ENCODE measurements around the gene OR52I1. TPM values are rescaled to one million over a fixed set of nuclear protein-coding genes. Genes with fewer than 3 reads are reported as not detected.

Gene OR52I1
- total and polyA plus RNA-seq, 10 of the 15 experiments (the other 5 are each of a cell fraction or from before 2014, with no cell fraction given): not detected

DNA sequence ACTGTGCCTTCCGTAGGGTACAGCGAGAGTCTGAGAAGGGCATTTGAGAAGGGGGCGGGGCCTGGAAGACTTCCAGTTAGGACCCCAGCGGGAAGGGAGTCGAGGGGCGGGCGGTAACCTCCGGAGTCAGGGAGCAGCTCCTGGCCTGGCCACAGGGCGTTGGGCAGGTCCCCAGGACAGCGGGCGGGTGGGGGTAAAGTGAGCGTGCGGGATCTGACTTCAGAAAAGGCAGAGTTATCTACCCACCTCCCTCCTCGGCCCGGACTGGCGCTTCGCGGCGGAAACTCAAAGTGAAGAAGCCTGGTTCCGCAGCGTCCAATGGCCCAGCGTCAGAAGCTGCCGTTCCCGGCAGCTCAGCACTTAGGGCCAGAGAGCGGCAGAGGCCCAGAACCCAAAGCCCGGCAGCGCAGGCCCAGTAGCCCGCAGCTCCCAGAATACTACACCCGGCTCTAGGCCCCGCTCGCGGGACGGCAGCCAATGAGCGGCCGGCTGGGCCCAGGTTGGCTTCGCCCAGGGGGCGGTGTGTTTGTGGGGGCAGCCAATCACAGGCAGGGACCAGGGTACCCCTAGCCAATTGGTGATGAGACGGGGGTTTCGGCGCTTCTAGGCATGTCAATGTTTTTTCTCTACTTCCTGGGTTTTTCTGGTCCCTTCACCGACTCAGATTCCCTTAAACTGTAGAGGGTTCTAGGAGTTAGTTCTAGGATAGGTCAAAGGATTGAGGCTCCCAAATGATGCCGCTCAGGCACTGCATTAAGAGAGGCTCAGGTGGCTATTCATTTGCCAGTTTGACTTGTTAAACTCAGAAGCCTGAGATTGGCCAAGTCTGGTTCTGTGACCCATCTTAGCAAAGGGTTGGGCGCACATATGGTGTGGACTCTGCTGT lies 14.2 kb downstream of the OR52I1 start, which contains the start of gene TRIM68 (continued):
- TF ChIP-seq TCF7 (IDR thresholded peaks at IDR 0.05; ENCODE audit: borderline replicate concordance) (no peak), CREM (IDR thresholded peaks at IDR 0.05; ENCODE audit: low read depth) (no peak; the same call in 1 of the 2 replicates), TCF3 (IDR thresholded peaks at IDR 0.05; ENCODE audit: borderline replicate concordance, insufficient read depth, low read depth, low read length) (no peak), ZSCAN29 (IDR thresholded peaks at IDR 0.05) (no peak), TAF1 (IDR thresholded peaks at IDR 0.05; ENCODE audit: borderline replicate concordance, low read depth, low read length) (0 out of 2 replicates have a peak, but pooled peaks have one; percentile 19), JUNB (IDR thresholded peaks at IDR 0.05) (no peak), NR2F1 (conservative IDR thresholded peaks at IDR 0.05) (no peak; the same call in 1 of the 2 replicates), POLR2A (IDR thresholded peaks at IDR 0.05; ENCODE audit: low read depth, low read length) (peak; percentile 84)
- TF ChIP-seq, protein P1, sequence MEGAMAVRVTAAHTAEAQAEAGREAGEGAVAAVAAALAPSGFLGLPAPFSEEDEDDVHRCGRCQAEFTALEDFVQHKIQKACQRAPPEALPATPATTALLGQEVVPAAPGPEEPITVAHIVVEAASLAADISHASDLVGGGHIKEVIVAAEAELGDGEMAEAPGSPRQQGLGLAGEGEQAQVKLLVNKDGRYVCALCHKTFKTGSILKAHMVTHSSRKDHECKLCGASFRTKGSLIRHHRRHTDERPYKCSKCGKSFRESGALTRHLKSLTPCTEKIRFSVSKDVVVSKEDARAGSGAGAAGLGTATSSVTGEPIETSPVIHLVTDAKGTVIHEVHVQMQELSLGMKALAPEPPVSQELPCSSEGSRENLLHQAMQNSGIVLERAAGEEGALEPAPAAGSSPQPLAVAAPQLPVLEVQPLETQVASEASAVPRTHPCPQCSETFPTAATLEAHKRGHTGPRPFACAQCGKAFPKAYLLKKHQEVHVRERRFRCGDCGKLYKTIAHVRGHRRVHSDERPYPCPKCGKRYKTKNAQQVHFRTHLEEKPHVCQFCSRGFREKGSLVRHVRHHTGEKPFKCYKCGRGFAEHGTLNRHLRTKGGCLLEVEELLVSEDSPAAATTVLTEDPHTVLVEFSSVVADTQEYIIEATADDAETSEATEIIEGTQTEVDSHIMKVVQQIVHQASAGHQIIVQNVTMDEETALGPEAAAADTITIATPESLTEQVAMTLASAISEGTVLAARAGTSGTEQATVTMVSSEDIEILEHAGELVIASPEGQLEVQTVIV (IDR thresholded peaks at IDR 0.05; ENCODE audit: borderline replicate concordance, partially characterized antibody): peak; percentile 17
- TF ChIP-seq, protein P2, sequence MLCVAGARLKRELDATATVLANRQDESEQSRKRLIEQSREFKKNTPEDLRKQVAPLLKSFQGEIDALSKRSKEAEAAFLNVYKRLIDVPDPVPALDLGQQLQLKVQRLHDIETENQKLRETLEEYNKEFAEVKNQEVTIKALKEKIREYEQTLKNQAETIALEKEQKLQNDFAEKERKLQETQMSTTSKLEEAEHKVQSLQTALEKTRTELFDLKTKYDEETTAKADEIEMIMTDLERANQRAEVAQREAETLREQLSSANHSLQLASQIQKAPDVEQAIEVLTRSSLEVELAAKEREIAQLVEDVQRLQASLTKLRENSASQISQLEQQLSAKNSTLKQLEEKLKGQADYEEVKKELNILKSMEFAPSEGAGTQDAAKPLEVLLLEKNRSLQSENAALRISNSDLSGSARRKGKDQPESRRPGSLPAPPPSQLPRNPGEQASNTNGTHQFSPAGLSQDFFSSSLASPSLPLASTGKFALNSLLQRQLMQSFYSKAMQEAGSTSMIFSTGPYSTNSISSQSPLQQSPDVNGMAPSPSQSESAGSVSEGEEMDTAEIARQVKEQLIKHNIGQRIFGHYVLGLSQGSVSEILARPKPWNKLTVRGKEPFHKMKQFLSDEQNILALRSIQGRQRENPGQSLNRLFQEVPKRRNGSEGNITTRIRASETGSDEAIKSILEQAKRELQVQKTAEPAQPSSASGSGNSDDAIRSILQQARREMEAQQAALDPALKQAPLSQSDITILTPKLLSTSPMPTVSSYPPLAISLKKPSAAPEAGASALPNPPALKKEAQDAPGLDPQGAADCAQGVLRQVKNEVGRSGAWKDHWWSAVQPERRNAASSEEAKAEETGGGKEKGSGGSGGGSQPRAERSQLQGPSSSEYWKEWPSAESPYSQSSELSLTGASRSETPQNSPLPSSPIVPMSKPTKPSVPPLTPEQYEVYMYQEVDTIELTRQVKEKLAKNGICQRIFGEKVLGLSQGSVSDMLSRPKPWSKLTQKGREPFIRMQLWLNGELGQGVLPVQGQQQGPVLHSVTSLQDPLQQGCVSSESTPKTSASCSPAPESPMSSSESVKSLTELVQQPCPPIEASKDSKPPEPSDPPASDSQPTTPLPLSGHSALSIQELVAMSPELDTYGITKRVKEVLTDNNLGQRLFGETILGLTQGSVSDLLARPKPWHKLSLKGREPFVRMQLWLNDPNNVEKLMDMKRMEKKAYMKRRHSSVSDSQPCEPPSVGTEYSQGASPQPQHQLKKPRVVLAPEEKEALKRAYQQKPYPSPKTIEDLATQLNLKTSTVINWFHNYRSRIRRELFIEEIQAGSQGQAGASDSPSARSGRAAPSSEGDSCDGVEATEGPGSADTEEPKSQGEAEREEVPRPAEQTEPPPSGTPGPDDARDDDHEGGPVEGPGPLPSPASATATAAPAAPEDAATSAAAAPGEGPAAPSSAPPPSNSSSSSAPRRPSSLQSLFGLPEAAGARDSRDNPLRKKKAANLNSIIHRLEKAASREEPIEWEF (IDR thresholded peaks at IDR 0.05; ENCODE audit: insufficient replicate concordance, low read depth, low read length): no peak
- TF ChIP-seq, protein P3, sequence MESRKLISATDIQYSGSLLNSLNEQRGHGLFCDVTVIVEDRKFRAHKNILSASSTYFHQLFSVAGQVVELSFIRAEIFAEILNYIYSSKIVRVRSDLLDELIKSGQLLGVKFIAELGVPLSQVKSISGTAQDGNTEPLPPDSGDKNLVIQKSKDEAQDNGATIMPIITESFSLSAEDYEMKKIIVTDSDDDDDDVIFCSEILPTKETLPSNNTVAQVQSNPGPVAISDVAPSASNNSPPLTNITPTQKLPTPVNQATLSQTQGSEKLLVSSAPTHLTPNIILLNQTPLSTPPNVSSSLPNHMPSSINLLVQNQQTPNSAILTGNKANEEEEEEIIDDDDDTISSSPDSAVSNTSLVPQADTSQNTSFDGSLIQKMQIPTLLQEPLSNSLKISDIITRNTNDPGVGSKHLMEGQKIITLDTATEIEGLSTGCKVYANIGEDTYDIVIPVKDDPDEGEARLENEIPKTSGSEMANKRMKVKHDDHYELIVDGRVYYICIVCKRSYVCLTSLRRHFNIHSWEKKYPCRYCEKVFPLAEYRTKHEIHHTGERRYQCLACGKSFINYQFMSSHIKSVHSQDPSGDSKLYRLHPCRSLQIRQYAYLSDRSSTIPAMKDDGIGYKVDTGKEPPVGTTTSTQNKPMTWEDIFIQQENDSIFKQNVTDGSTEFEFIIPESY (IDR thresholded peaks at IDR 0.05): no peak
- TF ChIP-seq, protein P4, sequence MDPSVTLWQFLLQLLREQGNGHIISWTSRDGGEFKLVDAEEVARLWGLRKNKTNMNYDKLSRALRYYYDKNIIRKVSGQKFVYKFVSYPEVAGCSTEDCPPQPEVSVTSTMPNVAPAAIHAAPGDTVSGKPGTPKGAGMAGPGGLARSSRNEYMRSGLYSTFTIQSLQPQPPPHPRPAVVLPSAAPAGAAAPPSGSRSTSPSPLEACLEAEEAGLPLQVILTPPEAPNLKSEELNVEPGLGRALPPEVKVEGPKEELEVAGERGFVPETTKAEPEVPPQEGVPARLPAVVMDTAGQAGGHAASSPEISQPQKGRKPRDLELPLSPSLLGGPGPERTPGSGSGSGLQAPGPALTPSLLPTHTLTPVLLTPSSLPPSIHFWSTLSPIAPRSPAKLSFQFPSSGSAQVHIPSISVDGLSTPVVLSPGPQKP (IDR thresholded peaks at IDR 0.05; ENCODE audit: low read depth, low read length): no peak
- TF ChIP-seq, protein P5, sequence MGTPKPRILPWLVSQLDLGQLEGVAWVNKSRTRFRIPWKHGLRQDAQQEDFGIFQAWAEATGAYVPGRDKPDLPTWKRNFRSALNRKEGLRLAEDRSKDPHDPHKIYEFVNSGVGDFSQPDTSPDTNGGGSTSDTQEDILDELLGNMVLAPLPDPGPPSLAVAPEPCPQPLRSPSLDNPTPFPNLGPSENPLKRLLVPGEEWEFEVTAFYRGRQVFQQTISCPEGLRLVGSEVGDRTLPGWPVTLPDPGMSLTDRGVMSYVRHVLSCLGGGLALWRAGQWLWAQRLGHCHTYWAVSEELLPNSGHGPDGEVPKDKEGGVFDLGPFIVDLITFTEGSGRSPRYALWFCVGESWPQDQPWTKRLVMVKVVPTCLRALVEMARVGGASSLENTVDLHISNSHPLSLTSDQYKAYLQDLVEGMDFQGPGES (IDR thresholded peaks at IDR 0.05): peak; percentile 79
- TF ChIP-seq, protein P6, sequence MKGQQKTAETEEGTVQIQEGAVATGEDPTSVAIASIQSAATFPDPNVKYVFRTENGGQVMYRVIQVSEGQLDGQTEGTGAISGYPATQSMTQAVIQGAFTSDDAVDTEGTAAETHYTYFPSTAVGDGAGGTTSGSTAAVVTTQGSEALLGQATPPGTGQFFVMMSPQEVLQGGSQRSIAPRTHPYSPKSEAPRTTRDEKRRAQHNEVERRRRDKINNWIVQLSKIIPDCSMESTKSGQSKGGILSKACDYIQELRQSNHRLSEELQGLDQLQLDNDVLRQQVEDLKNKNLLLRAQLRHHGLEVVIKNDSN (IDR thresholded peaks at IDR 0.05; ENCODE audit: borderline replicate concordance, extremely low read length, insufficient read depth, low read depth, low read length): no peak

Measured in GM12878 (cell line).